GM18526 (cell line): Measurements from ENCODE around the gene UBL7.
A peak's percentile ranks its signal among the peaks of the same experiment; 100 is the strongest.

ENCODE experiments used
- POLR2A ChIP-seq: IDR thresholded peaks from 3 replicates; pipeline ENCODE4 v1.6.1; 2011; ENCODE audit not compliant: insufficient read length; ENCODE audit errors: extremely low read depth

Gene UBL7, protein sequence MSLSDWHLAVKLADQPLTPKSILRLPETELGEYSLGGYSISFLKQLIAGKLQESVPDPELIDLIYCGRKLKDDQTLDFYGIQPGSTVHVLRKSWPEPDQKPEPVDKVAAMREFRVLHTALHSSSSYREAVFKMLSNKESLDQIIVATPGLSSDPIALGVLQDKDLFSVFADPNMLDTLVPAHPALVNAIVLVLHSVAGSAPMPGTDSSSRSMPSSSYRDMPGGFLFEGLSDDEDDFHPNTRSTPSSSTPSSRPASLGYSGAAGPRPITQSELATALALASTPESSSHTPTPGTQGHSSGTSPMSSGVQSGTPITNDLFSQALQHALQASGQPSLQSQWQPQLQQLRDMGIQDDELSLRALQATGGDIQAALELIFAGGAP

DNA sequence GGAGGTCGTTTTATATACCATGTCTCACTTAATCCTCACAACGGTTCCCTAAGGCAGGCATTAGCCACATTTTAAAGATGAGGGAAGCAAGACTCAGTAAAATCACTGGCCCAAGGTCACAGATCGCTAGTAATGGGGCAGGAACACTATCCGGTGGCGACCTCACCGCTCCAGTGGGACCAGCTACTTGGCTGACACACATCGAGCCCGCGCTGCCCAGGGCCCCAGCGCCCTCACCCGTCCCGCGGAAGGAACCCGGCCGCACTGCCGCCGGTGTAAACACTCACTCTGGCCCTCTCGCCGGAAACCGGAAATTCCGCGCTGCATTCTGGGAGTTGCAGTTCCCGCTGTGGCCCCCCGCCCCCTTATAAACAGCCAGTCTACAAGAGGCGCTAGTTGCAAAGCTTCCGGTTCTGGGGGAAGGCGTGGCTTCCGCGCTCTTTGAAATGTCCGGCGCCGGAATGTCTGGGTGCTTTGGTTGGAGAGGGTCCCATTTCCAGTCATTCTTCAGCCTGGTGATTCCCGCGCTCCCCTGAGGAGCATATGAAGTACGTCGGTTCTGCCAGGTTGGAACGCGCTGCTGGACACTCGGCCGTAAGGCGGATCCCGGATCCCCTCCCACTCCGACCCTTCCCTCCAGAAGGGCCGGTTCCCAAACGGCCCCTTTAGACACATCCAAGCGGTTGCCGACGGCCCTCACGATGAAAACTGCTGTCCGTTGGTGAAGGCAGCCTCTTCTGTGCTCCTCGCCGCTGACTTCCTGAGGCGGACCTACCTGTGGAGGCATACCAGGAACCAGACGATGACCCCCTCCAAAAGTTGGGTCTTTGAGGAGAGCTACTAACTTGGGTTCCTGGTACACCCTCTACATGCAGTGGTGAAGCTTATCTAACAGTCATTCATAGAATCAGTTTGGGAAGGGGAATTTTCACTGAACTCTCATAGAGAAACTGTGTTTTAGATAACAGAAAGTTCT lies at the start of gene UBL7:
UBL7 (minus strand) TSS at position 290 of the 976 bp plus-strand sequence. CDS start 2,293 bp downstream, outside the sequence.
- peak; percentile 98 for TF ChIP-seq POLR2A

DNA sequence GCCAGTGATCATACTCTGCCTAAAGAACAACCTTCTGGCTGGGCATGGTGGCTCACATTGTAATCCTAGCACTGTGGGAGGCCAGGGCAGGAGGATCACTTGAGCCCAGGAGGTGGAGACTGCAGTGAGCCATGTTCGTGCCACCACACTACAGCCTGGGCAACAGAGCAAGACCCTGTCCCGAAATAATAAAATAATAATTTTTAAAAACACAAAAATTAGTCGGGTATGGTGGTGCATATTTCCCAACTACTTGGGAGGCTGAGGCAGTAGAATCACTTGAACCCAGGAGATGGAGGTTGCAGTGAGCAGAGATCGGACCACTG lies 45.5 kb upstream of the UBL7 start:
- TF ChIP-seq POLR2A = no peak

GRCh38 chr15:74505837-74506514 lies 45.0 kb upstream of the UBL7 start:
- no peak for TF ChIP-seq POLR2A

DNA sequence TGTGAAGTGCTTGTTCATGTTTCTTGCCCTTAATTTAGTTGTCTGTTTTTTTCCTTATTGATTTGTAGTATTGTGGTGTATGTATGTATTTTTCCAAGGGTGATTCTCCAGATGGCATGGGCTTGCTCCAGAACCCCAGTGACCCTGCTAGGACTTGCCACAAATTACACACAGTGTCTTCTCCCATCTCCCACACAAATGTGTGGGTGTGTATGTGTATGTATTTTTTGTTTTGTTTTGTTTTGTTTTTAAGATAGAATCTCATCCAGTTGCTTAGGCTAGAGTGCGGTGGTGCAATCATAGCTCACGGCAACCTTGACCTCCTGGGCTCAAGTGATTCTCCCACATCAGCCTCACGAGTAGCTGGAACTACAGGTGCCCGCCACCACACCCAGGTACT lies 43.9 kb upstream of the UBL7 start:
- no peak for TF ChIP-seq POLR2A

DNA sequence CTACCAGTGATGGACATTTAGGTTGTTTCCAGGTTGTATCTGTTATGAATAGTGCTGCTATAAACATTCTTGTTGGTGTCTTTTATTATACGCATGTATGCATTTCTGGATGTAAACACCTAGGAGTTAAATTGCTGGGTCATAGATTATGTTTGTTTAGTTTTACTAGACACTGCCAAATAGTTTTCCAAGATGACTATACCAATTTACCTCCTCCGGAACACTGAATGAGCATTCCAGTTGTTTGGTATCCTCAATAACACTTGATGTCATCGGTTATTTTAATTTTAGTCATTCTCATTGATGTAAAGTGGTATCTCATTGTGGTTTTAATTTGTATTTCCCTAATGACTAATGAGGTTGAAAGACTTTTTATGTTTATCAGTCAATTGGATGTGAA lies 43.5 kb upstream of the UBL7 start:
- no peak for TF ChIP-seq POLR2A

DNA sequence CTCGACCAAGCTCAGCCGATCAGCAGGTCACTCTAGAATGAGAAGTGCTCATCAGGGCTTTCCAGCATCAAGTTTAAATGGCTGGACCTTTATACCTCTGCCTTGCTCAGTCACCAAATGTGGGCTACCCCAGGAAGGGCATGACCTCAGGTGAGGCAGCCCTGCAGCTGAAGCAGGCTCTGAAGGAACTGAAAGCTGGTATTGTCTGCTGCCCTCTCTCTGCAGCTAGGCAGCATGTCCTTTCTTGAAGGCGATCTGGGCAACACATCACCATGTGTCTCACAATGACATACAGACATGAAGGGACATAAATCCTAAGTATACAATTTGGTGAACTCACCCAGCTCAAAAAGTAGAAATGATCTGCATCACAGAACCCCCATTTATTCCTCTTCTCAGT lies 41.3 kb upstream of the UBL7 start:
- TF ChIP-seq POLR2A = no peak

DNA sequence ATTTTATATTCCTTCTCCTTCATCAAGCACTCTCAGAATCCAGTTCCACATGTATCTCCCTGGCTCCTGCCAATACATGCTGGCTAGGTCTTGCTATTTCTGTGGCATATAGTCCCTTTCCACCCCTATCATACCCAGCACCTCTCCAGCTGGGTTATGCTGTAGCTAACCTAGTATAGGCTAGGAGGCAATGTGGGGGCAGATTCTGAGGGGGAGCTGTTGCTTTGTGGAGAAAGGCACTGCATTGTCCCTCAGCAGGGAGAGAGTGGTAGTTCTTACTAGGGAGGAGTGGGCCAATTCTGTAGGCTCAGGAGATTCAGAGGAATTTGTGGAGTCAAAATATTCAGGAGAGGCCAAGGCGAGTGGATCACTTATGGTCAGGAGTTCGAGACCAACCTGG lies 39.4 kb upstream of the UBL7 start:
- TF ChIP-seq POLR2A = no peak

GRCh38 chr15:74499366-74499765 lies 38.4 kb upstream of the UBL7 start:
- TF ChIP-seq POLR2A = no peak

- no peak for TF ChIP-seq POLR2A
Measured at GRCh38 chr15:74497584-74497983, 36.6 kb upstream of the UBL7 start.

GRCh38 chr15:74496648-74497047 lies 35.7 kb upstream of the UBL7 start:
- no peak for TF ChIP-seq POLR2A

DNA sequence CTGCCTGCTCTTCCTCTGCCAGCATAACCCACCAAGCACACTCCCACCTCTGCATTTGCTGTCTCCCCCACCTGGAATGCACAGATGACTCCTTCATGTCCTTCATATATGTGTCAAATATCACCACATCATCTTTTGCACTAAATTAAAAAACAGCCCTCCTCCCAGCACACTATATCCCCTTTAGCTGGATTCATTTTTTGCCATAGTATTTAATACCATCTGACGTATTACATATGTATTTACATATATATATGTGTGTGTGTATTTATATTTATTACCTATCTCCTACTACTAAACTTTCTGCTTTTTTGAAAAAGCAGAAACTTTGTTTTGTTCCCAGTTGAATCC lies 29.4 kb upstream of the UBL7 start:
- TF ChIP-seq POLR2A = no peak

DNA sequence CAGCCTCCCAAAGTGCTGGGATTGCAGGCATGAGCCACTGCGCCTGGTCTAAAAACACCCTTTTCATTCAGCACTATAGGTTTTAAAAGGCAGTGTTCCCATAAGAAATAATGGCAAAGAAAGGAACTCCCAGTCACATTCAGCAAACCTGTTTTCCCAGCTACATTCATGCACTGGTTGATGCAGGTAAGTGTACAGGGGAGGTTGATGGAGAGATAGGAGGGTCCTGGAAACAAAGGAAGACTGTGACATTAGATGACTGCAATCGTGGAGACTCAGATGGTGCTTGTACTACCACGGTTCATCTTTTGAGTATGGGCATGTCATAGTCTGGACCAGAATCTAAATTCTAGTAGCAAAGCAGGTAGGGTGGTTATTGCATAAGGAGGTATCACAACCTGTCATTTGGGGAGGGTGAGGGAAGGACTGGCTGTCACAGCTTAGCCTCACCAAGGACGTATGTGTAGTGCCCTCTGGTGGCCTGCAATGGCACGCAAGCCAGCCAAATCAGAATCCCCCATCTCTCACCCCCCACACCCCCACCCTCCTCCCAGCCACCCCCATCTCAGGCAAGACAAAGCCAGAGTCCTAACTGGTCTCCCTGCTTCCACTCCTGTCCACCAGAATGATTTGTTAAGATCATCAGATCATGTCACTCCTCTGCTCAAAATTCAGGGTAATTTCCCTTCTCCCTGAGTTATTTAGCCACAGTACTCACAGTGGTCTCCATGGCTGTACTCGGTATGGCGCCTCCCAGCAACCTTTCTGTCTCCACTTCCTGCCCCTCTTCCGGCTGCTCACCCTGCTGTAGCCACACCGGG lies 28.8 kb upstream of the UBL7 start:
- peak; percentile 33 for TF ChIP-seq POLR2A

DNA sequence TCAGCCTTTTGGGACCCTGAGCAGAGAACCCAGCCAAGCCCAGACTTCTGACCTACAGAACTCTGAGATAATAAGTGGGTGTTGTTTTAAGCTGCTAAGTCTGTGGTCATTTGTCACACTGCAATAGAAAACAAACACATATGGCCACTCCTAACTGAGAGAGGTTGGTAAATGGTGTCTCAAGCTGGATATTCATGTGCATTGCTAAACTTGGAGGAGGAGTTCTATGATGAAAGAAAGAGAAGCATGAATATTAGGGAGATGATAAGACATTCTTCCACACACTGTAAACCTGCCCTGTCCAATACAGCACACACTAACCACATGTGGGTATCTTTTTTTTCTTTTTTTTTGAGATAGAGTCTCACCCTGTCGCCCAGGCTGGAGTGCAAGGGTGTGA lies 27.8 kb upstream of the UBL7 start:
- no peak for TF ChIP-seq POLR2A

DNA sequence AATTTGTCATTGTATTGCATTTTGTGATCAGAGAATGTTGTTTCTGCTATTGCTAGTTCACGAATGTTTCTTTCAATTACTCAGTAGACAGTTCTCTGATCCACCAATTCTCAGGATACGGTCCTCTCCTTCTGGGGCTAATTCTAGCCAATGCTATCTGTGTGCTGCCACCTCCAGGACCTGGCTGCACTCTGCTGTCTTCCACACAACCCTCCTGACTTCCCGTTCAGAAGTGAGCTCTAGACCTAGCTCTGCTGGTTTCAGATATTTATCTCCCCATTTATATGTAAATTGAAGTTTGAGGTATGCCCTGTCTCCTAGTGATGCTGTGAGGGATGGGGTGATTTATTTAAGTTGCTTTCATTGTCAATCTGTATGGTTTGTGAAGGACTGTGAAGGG lies 21.7 kb upstream of the UBL7 start:
- TF ChIP-seq POLR2A = no peak
